SU-DHL-6 (cell line): ENCODE data around the gene IFIT1.

Experiments
- EZH2phosphoT487 ChIP-seq: fragments of 200-600 bp; sonication (generic), shearing (Covaris generic); conservative IDR thresholded peaks from 2 replicates; pipeline ENCODE4 v1.6.1; 2018; ENCODE audit warnings: mild to moderate bottlenecking, antibody characterized with exemption, low read length, moderate library complexity, mixed read lengths
- TF ChIP-seq, protein P1 (sequence below): fragments of 200-600 bp; sonication (generic); IDR thresholded peaks from one replicate; pipeline ENCODE4 v1.5.1; 2017; ENCODE audit warnings: antibody characterized with exemption, mild to moderate bottlenecking, low read length, moderate library complexity; ENCODE audit not compliant: insufficient read depth, poor library complexity, severe bottlenecking

DNA sequence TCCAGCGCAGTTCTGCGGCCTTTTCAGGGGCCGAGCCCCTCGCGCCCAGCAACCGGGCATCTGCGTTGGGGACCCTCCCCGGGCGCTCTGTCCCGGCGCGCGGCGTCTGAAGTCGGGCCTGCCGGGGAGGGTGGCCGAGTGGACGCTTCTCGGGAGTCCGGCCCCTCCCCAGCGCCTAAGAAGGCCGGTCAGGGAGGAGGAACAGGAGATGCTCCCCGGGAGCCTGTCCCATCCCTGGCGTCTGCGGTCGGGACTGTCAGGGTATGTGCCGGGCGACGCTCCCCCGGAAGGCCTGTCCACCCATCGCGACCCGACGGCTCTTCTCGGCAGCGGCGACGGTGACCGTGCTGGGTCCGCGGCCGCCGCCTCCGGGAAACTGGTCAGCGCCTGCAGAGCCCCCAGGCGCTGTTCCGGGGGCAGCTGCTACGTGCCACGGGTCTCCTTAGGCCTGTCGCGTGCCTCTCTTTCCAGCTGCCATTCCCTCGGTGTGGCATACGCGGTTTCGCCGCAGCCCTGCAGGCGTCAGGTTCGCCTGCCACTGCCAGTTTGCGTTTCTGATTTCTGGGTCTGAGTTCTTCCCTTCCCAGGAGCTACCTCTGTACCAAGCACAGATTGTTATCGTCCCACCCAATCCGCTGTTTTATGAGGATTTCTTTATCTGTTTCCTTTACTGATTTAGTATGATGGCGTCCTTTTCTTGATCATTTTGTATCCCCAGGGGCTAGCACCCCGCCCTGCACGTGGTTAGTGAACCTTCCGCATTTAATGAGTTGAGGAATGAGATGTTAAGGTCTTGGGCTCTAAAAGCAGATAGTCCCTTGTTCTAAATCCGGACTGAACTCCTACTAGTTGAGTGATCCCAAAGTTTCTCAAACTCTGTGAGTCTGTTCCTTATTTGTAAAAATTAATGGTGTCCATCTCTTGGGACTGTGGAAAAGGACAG, 22.7 kb downstream of the IFIT1 start:
- TF ChIP-seq, protein P1, sequence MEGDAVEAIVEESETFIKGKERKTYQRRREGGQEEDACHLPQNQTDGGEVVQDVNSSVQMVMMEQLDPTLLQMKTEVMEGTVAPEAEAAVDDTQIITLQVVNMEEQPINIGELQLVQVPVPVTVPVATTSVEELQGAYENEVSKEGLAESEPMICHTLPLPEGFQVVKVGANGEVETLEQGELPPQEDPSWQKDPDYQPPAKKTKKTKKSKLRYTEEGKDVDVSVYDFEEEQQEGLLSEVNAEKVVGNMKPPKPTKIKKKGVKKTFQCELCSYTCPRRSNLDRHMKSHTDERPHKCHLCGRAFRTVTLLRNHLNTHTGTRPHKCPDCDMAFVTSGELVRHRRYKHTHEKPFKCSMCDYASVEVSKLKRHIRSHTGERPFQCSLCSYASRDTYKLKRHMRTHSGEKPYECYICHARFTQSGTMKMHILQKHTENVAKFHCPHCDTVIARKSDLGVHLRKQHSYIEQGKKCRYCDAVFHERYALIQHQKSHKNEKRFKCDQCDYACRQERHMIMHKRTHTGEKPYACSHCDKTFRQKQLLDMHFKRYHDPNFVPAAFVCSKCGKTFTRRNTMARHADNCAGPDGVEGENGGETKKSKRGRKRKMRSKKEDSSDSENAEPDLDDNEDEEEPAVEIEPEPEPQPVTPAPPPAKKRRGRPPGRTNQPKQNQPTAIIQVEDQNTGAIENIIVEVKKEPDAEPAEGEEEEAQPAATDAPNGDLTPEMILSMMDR, result no peak
- no peak for TF ChIP-seq EZH2phosphoT487
